ENCODE measurements around the gene PHC2.

Gene PHC2

DNA sequence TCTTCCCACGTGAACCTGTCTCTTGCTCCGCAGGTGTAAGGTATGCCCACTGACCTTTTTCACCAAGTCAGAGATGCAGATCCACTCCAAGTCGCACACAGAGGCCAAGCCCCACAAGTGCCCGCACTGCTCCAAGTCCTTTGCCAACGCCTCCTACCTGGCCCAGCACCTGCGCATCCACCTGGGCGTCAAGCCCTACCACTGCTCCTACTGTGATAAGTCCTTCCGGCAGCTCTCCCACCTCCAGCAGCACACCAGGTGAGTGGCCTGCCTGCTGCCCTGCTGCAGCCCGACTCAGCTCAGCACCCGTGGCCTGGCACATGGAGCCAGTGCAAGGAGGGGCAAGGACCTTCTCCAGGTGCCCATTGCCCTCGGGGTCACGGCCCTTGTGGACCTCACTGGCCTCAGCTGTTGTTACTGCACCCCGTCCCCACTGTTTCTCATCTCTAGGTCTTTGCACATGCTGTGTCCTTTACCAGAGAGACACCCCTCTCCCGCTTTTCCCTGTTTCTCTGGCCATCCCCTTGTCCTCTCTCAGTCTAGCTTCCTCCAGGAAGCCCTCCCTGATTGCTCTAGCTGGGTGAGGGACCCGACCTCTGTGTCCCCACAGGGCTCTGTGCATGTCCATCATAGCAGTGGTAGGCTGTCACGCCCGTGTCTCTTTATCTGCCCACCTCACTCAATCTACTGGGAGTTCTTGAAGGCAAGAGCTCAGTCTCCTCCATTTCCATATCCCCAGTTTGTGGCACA lies 149.2 kb downstream of the PHC2 start:
- DNase-seq (ENCODE audit: low read depth in 1 of 2, low spot score in 1 of 2), result no peak
- in situ Hi-C loops (cut with HindIII; ENCODE audit: low pct_unique_long_range_greater_than_20kb, low sequenced_read_pairs), result no loop called here
- no peak for TF ChIP-seq JUND (IDR thresholded peaks at IDR 0.05; ENCODE audit: low read depth)

DNA sequence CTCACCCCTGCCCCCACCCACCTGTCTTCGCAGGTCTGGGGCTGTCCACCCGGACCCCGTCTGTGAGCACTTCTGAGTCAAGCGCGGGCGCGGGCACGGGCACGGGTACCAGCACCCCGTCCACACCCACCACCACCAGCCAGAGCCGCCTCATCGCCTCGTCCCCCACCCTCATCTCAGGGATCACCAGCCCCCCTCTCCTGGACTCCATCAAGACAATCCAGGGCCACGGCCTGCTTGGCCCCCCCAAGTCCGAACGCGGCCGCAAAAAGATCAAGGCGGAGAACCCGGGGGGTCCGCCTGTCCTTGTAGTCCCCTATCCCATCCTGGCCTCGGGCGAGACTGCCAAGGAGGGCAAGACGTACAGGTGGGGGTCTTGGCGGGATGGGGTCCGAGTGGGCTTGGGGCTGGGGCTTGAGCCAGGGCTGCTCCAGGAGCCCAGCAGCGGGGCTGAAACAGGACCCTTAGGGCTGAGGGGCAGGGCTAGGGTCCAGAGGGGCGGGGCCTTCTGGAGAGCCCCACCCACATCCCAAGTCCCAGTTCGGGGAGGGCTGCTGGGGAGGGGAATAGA lies 150.7 kb downstream of the PHC2 start:
- DNase-seq (ENCODE audit: low read depth in 1 of 2, low spot score in 1 of 2), result no peak
- TF ChIP-seq JUND (IDR thresholded peaks at IDR 0.05; ENCODE audit: low read depth), result no peak
- in situ Hi-C loops (cut with HindIII; ENCODE audit: low pct_unique_long_range_greater_than_20kb, low sequenced_read_pairs), result no loop called here

DNA sequence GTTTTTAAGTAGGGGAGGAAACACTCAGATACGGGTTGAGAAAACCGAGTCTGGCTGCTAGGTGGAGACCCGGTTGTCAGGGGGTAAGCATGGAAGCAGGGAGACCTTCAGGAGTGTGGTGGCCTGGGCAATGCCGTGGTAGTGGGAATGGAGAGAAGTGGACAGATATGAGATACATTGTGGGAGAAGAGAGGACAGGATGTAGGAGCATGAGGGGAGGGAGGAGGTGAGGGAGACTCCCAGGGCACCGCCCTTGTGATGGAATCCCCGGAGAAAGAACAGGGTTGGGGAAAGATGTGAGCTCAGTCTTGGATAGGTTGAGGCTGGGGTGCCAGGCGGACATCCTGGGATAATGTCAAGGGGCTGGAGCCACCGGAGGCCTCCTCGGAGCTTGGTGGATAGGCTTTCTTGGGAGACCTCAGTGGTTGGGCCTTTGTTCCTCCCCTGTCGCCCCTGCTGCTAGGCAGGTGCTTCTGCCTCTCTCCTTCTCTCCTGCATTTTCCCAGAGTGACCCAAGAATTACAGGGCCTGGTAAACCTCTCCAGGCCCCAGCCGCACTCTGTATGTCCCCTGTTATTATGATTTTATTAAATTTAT lies 153.3 kb downstream of the PHC2 start:
- no peak for DNase-seq (ENCODE audit: low read depth in 1 of 2, low spot score in 1 of 2)
- no peak for TF ChIP-seq JUND (IDR thresholded peaks at IDR 0.05; ENCODE audit: low read depth)
- in situ Hi-C loops (cut with HindIII; ENCODE audit: low pct_unique_long_range_greater_than_20kb, low sequenced_read_pairs), result no loop called here

DNA sequence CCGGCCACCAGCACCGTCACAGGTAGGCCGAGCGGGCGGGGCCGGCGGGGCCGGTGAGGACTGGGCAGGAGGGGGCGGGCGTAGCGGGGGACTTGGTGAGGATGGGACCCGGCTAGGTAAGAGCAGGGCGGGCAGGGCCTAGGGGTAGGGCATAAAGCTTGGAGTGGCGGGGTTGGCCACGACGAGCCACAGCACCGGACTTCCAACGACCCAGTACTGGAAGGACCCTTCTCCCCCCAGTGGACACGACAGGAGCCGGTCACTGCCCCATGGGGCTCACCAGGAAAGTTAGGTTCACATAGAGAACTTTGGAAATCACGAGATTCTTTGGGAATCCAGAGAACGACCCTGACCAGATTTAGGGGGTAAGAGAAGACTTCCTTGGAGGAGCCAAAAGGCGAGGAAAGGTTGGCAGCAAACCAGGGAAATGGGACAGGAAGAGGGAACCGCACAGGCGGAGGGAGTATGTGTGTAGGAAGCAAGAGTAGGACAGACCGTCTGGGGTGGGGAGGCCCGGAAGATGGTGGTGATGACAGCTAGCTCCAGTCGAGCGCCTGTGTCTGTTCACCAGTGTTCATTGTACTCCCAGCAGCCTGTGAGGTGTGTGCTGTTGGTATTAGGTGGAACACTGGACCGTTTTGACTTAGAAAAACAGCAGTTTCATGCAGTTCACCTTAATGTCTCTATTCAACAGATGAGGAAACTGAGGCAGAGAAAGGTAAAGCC lies 154.2 kb downstream of the PHC2 start:
- in situ Hi-C loops (cut with HindIII; ENCODE audit: low pct_unique_long_range_greater_than_20kb, low sequenced_read_pairs), result no loop called here
- no peak for TF ChIP-seq JUND (IDR thresholded peaks at IDR 0.05; ENCODE audit: low read depth)
- no peak for DNase-seq (ENCODE audit: low read depth in 1 of 2, low spot score in 1 of 2)

DNA sequence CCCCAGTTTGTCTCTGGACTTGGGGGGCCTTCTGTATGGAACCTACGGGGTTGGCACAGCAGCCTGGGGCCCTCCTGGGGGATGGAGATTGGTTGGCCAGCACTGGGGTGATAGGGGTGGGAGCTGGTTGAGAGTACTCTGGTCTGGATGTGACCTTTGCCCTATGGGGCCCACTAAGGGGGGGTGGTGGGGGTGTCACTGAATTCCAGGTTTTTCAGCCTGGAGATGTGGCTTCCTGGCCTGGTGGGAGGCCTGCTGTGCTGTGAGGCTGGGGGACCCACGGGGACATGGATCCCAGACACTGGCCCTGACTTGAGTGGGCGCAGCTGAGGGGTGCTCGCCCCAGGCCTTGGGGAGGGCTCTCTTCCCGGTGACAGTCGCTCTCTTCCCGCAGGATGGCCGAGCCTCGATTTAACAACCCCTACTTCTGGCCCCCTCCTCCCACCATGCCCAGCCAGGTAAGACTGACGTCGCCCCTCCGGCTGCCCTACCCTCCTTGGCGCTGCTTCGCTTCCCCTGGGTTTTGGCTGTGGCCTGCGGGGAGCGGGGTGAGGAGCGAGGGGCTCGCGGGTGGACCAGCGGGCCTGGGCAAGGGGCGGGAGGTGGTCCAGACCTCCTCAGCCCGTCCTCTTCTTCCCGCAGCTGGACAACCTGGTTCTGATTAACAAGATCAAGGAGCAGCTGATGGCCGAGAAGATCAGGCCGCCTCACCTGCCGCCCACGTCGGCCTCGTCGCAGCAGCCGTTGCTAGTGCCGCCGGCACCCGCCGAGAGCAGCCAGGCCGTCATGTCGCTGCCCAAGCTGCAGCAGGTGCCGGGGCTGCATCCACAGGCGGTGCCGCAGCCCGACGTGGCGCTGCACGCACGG lies 155.0 kb downstream of the PHC2 start:
- no peak for TF ChIP-seq JUND (IDR thresholded peaks at IDR 0.05; ENCODE audit: low read depth)
- no peak for DNase-seq (ENCODE audit: low read depth in 1 of 2, low spot score in 1 of 2)
- in situ Hi-C loops (cut with HindIII; ENCODE audit: low pct_unique_long_range_greater_than_20kb, low sequenced_read_pairs), result no loop called here

DNA sequence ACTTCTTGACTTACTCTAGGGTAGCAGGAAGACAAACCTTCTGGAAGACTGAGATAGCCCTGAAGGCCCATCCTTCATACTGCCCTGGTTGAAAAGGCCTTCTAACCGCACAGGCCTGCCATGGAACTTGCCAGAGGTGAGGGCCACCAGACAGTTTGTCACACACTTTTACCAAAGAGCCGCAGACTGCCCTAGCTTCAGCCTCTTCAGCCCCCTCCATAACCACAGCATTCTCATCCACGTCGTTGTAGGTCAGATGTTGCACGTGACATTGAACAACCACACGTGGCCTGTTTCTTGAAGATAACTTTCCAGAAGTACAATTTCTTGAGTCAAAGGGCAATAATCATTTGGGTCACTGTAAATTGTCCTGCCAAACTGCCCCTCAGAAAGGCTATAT lies 155.7 kb downstream of the PHC2 start:
- TF ChIP-seq JUND (IDR thresholded peaks at IDR 0.05; ENCODE audit: low read depth), result no peak
- in situ Hi-C loops (cut with HindIII; ENCODE audit: low pct_unique_long_range_greater_than_20kb, low sequenced_read_pairs), result no loop called here
- no peak for DNase-seq (ENCODE audit: low read depth in 1 of 2, low spot score in 1 of 2)

DNA sequence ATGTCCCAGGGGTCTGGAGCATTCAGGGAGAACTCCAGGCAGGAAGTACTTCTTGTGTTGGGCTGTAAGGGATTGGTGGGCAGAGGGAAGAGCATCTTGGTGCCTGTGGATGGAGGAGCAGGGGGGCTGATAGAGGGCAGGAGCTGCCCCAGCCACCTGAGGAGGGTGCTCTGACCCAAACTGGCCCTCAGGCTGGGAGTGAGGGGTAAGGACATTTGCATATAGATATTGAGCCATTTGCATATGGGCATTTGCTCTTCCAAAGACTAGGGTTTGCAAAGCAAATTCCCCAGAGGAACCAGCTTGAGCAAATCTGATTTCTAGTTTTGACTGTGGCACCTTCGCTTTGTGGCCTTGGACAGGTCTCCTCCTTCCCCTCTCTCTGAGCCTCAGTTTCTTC lies 156.4 kb downstream of the PHC2 start:
- in situ Hi-C loops (cut with HindIII; ENCODE audit: low pct_unique_long_range_greater_than_20kb, low sequenced_read_pairs), result no loop called here
- no peak for DNase-seq (ENCODE audit: low read depth in 1 of 2, low spot score in 1 of 2)
- no peak for TF ChIP-seq JUND (IDR thresholded peaks at IDR 0.05; ENCODE audit: low read depth)

DNA sequence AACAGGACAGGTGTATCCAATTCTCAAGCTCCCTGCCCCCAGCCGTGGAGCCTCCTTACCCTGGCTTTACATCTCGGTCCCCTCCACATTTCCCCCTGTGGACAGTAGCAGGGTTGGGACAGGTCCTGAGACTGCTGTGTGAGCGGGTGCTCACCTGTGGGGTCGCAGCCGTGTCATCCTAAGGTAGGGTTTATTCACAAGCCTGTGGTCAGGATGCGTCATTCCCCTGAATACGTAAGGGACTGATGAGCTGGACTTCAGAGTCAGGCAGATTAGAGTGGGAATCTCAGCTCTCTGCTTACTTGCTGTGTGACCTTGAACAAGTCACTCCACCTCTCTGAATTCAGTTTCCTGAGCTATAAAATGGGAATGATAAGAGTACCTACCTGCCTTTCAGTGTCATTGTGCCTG lies 156.9 kb downstream of the PHC2 start:
- in situ Hi-C loops (cut with HindIII; ENCODE audit: low pct_unique_long_range_greater_than_20kb, low sequenced_read_pairs), result no loop called here
- TF ChIP-seq JUND (IDR thresholded peaks at IDR 0.05; ENCODE audit: low read depth), result no peak
- no peak for DNase-seq (ENCODE audit: low read depth in 1 of 2, low spot score in 1 of 2)

Data from T47D (cell line).